GM12878 (cell line): ENCODE data around the gene PRUNE1. TPM values are rescaled to one million over a fixed set of nuclear protein-coding genes. Genes with fewer than 3 reads are reported as not detected.

Source experiments
- NFXL1 ChIP-seq: fragments of 450-650 bp; IDR thresholded peaks from 2 replicates; pipeline ENCODE4 v1.6.1; 2017; ENCODE audit warnings: antibody characterized with exemption, mild to moderate bottlenecking, borderline replicate concordance
- NFYB ChIP-seq: IDR thresholded peaks from 2 replicates; pipeline ENCODE4 v1.6.1; 2011; ENCODE audit warnings: low read depth, mild to moderate bottlenecking, low read length, improper control_type of control experiment, moderate library complexity; ENCODE audit not compliant: insufficient read depth
- REST ChIP-seq: IDR thresholded peaks from 2 replicates; pipeline ENCODE4 v1.6.1; 2012; ENCODE audit warnings: mild to moderate bottlenecking, low read depth, low read length
- ZBTB33 ChIP-seq: fragments of 450-650 bp; IDR thresholded peaks from 2 replicates; pipeline ENCODE4 v1.6.1; 2017; ENCODE audit warnings: mild to moderate bottlenecking
- polyA plus RNA-seq, 11 experiments: library from polyadenylated mRNA; depleted of rRNA in 4 of 11; unstranded in 6 of 11; stranded (reverse) in 5 of 11; fragments of >200 nt; fragmentation: Nextera tagmentation in 4 of 11; fragmentation: Illumina TruSeq in 1 of 11; extraction: Ambion mirVana in 4 of 11; extraction: Trizol in 1 of 11; gene quantifications; 1 replicate in 1 of 11; 2 replicates in 10 of 11; pipeline versions ENCODE4 v1.2.1 to v1.2.3, GENCODE V29; 2011 to 2016; ENCODE audit warnings: inconsistent platforms in 2 of 11, missing spikeins in 2 of 11, low read depth in 1 of 11
- total RNA-seq, 4 experiments: library from RNA; depleted of rRNA in 3 of 4; stranded (reverse); fragments of >200 nt in 3 of 4; fragmentation: Illumina TruSeq in 1 of 4; extraction: Trizol in 1 of 4; gene quantifications; 2 replicates each; pipeline versions ENCODE4 v1.2.1 to v1.2.3, GENCODE V29; 2013 to 2021

Gene PRUNE1
- total and polyA plus RNA-seq, 10 of the 15 experiments (the other 5 are each of a cell fraction or from before 2014, with no cell fraction given), result 4.7 to 24.5 (median 12.4) TPM

- TF ChIP-seq ZBTB33 (peak; percentile 15; the same call in 1 of the 2 replicates), NFYB (no peak), NFXL1 (no peak), REST (no peak)
These were observed 62.4 kb downstream of the PRUNE1 start, which contains the start of gene GABPB2 (continued) for GRCh38 chr1:151070474-151071276.
